ENCODE results near the gene HS2ST1. TPM values are rescaled to one million over a fixed set of nuclear protein-coding genes. Genes with fewer than 3 reads are reported as not detected.

HS2ST1 gene
- total RNA-seq, 1 experiment from 2014 or later, result 30.1 TPM

GRCh38 chr1:86956221-86956620, 41.8 kb downstream of the HS2ST1 start:
- Histone ChIP-seq H3K79me2 (ENCODE audit: insufficient read depth, low read length) (peaks cover 11% of the 10 kb centered on the region), H3K9ac (ENCODE audit: low read length) (no peak overlapping the region), H4K20me1 (ENCODE audit: insufficient read depth) (no peaks in the 10 kb centered on the region), H3K9me2 (ENCODE audit: insufficient read depth) (no peaks in the 10 kb centered on the region), H3K9me3 (ENCODE audit: control insufficient read depth in 1 of 2, insufficient read depth in 1 of 2, low read depth in 1 of 2, low read length in 2 of 2) (no peaks in the 10 kb centered on the region), H3K36me3 (ENCODE audit: control insufficient read depth in 1 of 2, insufficient read depth in 2 of 2, low read length in 2 of 2) (no peaks in the 10 kb centered on the region), H2AFZ (ENCODE audit: low read depth, low read length, poor library complexity, severe bottlenecking) (no peak overlapping the region), H3K27me3 (ENCODE audit: insufficient read depth, low read length) (no peaks in the 10 kb centered on the region), H3K4me1 (ENCODE audit: control insufficient read depth in 1 of 2, insufficient read depth in 2 of 2, low read length in 2 of 2) (no peaks in the 10 kb centered on the region), H3K27ac (ENCODE audit: low read depth, low read length) (no peak overlapping the region), H3K4me3 (replicated peaks in 1 of 2; ENCODE audit: low read depth in 1 of 2, low read length in 2 of 2) (no peak overlapping the region), H3K4me2 (ENCODE audit: low read length) (no peak overlapping the region)
- intact Hi-C loops (cut with micrococcal nuclease), result no loop called here
- POLR2A ChIA-PET, result no interaction called here
- RAD21 ChIA-PET (ENCODE audit: low non-redundant PET in 1 of 2, low total read pairs in 2 of 2, uncharacterized antibody in 2 of 2, unreplicated experiment in 2 of 2), result no interaction called here
- CTCF ChIA-PET, result interaction anchor here (1.5 kb wide), 1 partner anchor 9 kb away, joined by 4 read pairs; no protein-coding TSS in a partner anchor
- TF ChIP-seq SP1 (IDR thresholded peaks at IDR 0.05; ENCODE audit: low read depth), result no peak
- no peak for TF ChIP-seq EGR1 (IDR thresholded peaks at IDR 0.05; ENCODE audit: low read depth)
- TF ChIP-seq EZH2phosphoT487 (IDR thresholded peaks at IDR 0.05; ENCODE audit: borderline replicate concordance), result no peak
- no peak for TF ChIP-seq RAD21 (IDR thresholded peaks at IDR 0.05; ENCODE audit: low read depth)
- TF ChIP-seq POLR2A (IDR thresholded peaks at IDR 0.05; ENCODE audit: borderline replicate concordance, extremely low read depth, insufficient read depth, insufficient read length), result no peak
- TF ChIP-seq MAX (IDR thresholded peaks at IDR 0.05), result no peak
- no peak for TF ChIP-seq CBX3 (IDR thresholded peaks at IDR 0.05; ENCODE audit: low read depth)
- no peak for TF ChIP-seq ZNF274 (IDR thresholded peaks at IDR 0.05; ENCODE audit: low read depth, low read length)
- no peak for TF ChIP-seq TCF7L2 (IDR thresholded peaks at IDR 0.05; ENCODE audit: borderline replicate concordance, extremely low read depth, insufficient read depth, insufficient read length)
- TF ChIP-seq FOSL1 (IDR thresholded peaks at IDR 0.05; ENCODE audit: low read depth), result no peak
- no peak for TF ChIP-seq POLR2AphosphoS5 (IDR thresholded peaks at IDR 0.05; ENCODE audit: low read depth, low read length)
- TF ChIP-seq, protein P1, sequence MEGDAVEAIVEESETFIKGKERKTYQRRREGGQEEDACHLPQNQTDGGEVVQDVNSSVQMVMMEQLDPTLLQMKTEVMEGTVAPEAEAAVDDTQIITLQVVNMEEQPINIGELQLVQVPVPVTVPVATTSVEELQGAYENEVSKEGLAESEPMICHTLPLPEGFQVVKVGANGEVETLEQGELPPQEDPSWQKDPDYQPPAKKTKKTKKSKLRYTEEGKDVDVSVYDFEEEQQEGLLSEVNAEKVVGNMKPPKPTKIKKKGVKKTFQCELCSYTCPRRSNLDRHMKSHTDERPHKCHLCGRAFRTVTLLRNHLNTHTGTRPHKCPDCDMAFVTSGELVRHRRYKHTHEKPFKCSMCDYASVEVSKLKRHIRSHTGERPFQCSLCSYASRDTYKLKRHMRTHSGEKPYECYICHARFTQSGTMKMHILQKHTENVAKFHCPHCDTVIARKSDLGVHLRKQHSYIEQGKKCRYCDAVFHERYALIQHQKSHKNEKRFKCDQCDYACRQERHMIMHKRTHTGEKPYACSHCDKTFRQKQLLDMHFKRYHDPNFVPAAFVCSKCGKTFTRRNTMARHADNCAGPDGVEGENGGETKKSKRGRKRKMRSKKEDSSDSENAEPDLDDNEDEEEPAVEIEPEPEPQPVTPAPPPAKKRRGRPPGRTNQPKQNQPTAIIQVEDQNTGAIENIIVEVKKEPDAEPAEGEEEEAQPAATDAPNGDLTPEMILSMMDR (IDR thresholded peaks at IDR 0.05 in 2 of 3, conservative IDR thresholded peaks at IDR 0.05 in 1 of 3; ENCODE audit: borderline replicate concordance in 1 of 3, insufficient read depth in 1 of 3, low read depth in 2 of 3, low read length in 2 of 3), result no peak
- TF ChIP-seq ZBTB33 (IDR thresholded peaks at IDR 0.05; ENCODE audit: extremely low read depth, insufficient replicate concordance, low read length), result no peak
- no peak for TF ChIP-seq CEBPB (IDR thresholded peaks at IDR 0.05; ENCODE audit: low read depth)
- no peak for TF ChIP-seq JUND (IDR thresholded peaks at IDR 0.05)
- ATAC-seq, result no peak
- no peak for DNase-seq (ENCODE audit: low read depth, low spot score)
- BruUV-seq (replicated peaks), result no TSS peak

Data from HCT116 (cell line).